Astrocyte (in vitro differentiated cells and primary cell): ENCODE results near the gene EGFLAM. TPM values are rescaled to one million over a fixed set of nuclear protein-coding genes. Genes with fewer than 3 reads are reported as not detected.

ENCODE experiments used
- DNase-seq: peaks from one replicate; pipeline ENCODE4 v3.0.0-alpha.2; 2010; ENCODE audit warnings: low read depth
- FAIRE-seq: peaks from 2 replicates; lab custom pipeline; 2011; peaks lifted over from hg19 to GRCh38; lab: Jason Lieb, UNC
- H2AFZ ChIP-seq: 2 replicates; pipeline ENCODE4 v1.6.0; 2012; ENCODE audit warnings: low read depth, low read length, inconsistent platforms
- H3K27ac ChIP-seq: 2 replicates; pipeline ENCODE4 v1.5.1; 2011; ENCODE audit warnings: low read depth, low read length, inconsistent platforms
- H3K27me3 ChIP-seq: 2 replicates; pipeline ENCODE4 v1.6.0; 2011; ENCODE audit warnings: low read length, inconsistent platforms; ENCODE audit not compliant: insufficient read depth
- H3K36me3 ChIP-seq: 2 replicates; pipeline ENCODE4 v1.5.1; 2011; ENCODE audit warnings: low read length, inconsistent platforms; ENCODE audit not compliant: insufficient read depth
- H3K4me1 ChIP-seq: 2 replicates; pipeline ENCODE4 v1.5.1; 2011; ENCODE audit warnings: low read length, inconsistent platforms; ENCODE audit not compliant: insufficient read depth
- H3K4me2 ChIP-seq: 2 replicates; pipeline ENCODE4 v1.6.0; 2012; ENCODE audit warnings: low read length, inconsistent platforms
- H3K4me3 ChIP-seq: 2 replicates; pipeline ENCODE4 v1.5.1; 2011; ENCODE audit warnings: low read depth, mild to moderate bottlenecking, low read length, inconsistent platforms; ENCODE audit not compliant: insufficient read depth
- H3K79me2 ChIP-seq: 2 replicates; pipeline ENCODE4 v1.6.0; 2012; ENCODE audit warnings: mild to moderate bottlenecking, low read length, inconsistent platforms; ENCODE audit not compliant: insufficient read depth
- H3K9ac ChIP-seq: 2 replicates; pipeline ENCODE4 v1.6.0; 2012; ENCODE audit warnings: mild to moderate bottlenecking, low read length, inconsistent platforms
- H3K9me3 ChIP-seq: 2 replicates; pipeline ENCODE4 v1.5.1; 2012; ENCODE audit warnings: low read depth, mild to moderate bottlenecking, low read length, inconsistent platforms; ENCODE audit not compliant: insufficient read depth
- H4K20me1 ChIP-seq: 2 replicates; pipeline ENCODE4 v1.6.0; 2012; ENCODE audit warnings: low read length, inconsistent platforms; ENCODE audit not compliant: insufficient read depth
- H3K27ac Mint-ChIP-seq: one replicate; pipeline ENCODE4 v1.8.0; 2021; ENCODE audit warnings: mild to moderate bottlenecking, mixed read lengths; ENCODE audit not compliant: unreplicated experiment
- H3K27me3 Mint-ChIP-seq: one replicate; pipeline ENCODE4 v1.8.0; 2021; ENCODE audit warnings: low read depth, mixed read lengths; ENCODE audit not compliant: unreplicated experiment
- H3K36me3 Mint-ChIP-seq: one replicate; pipeline ENCODE4 v1.8.0; 2021; ENCODE audit warnings: low read depth, mixed read lengths; ENCODE audit not compliant: unreplicated experiment
- H3K4me1 Mint-ChIP-seq: one replicate; pipeline ENCODE4 v1.8.0; 2021; ENCODE audit warnings: low read depth, mixed read lengths; ENCODE audit not compliant: unreplicated experiment
- H3K4me3 Mint-ChIP-seq: one replicate; pipeline ENCODE4 v1.8.0; 2021; ENCODE audit warnings: mild to moderate bottlenecking, moderate library complexity, mixed read lengths; ENCODE audit not compliant: unreplicated experiment
- H3K9me3 Mint-ChIP-seq: one replicate; pipeline ENCODE4 v1.8.0; 2021; ENCODE audit warnings: mild to moderate bottlenecking, mixed read lengths; ENCODE audit not compliant: unreplicated experiment
- CTCF ChIP-seq: IDR thresholded peaks from 2 replicates; pipeline ENCODE4 v1.5.1; 2011; ENCODE audit warnings: low read depth, mild to moderate bottlenecking, inconsistent platforms, low read length, moderate library complexity; ENCODE audit not compliant: insufficient read depth
- EZH2 ChIP-seq: IDR thresholded peaks from 2 replicates; pipeline ENCODE4 v1.6.1; 2012; ENCODE audit warnings: mild to moderate bottlenecking, low read length, inconsistent platforms; ENCODE audit not compliant: insufficient read depth
- total RNA-seq: library from RNA; stranded (reverse); gene quantifications from 2 replicates; pipeline ENCODE4 v1.2.1, GENCODE V29; 2021

Gene EGFLAM
- total RNA-seq, 1 donor from 2014 or later, result 1.0 TPM

GRCh38 chr5:38250763-38251448, 7.5 kb upstream of the EGFLAM start:
- Mint-ChIP-seq H3K27me3 (peaks cover 19% of the 10 kb centered on the region), H3K36me3 (no peaks in the 10 kb centered on the region), H3K27ac (no peak overlapping the region), H3K4me3 (no peak overlapping the region), H3K4me1 (peaks cover 5% of the 10 kb centered on the region), H3K9me3 (peaks cover 4% of the 10 kb centered on the region)
- TF ChIP-seq EZH2, result no peak
- TF ChIP-seq CTCF, result no peak
- no peak overlapping the region for H3K27ac ChIP-seq
- no peaks in the 10 kb centered on the region for H3K4me1 ChIP-seq
- H3K4me2 ChIP-seq, result no peak overlapping the region
- H3K4me3 ChIP-seq, result no peak overlapping the region
- no peaks in the 10 kb centered on the region for H3K36me3 ChIP-seq
- peaks cover 2% of the 10 kb centered on the region for H3K27me3 ChIP-seq
- FAIRE-seq, result no peak
- no peaks in the 10 kb centered on the region for H4K20me1 ChIP-seq
- no peak for DNase-seq
- no peaks in the 10 kb centered on the region for H3K9me3 ChIP-seq
- no peaks in the 10 kb centered on the region for H3K79me2 ChIP-seq
- H3K9ac ChIP-seq, result no peak overlapping the region
- H2AFZ ChIP-seq, result no peak overlapping the region

GRCh38 chr5:38253759-38254158, 4.6 kb upstream of the EGFLAM start:
- Histone ChIP-seq H3K4me1 (no peaks in the 10 kb centered on the region), H3K9ac (no peak overlapping the region), H4K20me1 (no peaks in the 10 kb centered on the region), H3K4me2 (no peak overlapping the region), H3K9me3 (no peaks in the 10 kb centered on the region), H3K36me3 (no peaks in the 10 kb centered on the region), H3K27ac (no peak overlapping the region), H3K4me3 (no peak overlapping the region), H2AFZ (no peak overlapping the region), H3K79me2 (no peaks in the 10 kb centered on the region), H3K27me3 (peaks cover 27% of the 10 kb centered on the region)
- FAIRE-seq (no peak), DNase-seq (no peak)
- Mint-ChIP-seq H3K36me3 (no peaks in the 10 kb centered on the region), H3K27me3 (peaks cover 41% of the 10 kb centered on the region), H3K4me3 (no peak overlapping the region), H3K9me3 (peaks cover 6% of the 10 kb centered on the region), H3K4me1 (peaks cover 5% of the 10 kb centered on the region), H3K27ac (no peak overlapping the region)
- TF ChIP-seq CTCF (no peak), EZH2 (no peak)
